Mesothelial cell of epicardium (in vitro differentiated cells): ENCODE measurements around the gene KITLG. TPM values are rescaled to one million over a fixed set of nuclear protein-coding genes. Genes with fewer than 3 reads are reported as not detected.

Experiments used
- DNase-seq, 2 experiments: peaks; one replicate each; pipeline ENCODE4 v3.0.0; 2021; ENCODE audit warnings: low spot score in 2 of 2; ENCODE audit not compliant: unreplicated experiment in 2 of 2
- H3K27ac Mint-ChIP-seq: 2 replicates; pipeline ENCODE4 v1.8.0; 2021; ENCODE audit warnings: mixed read lengths
- H3K27me3 Mint-ChIP-seq: 2 replicates; pipeline ENCODE4 v1.8.0; 2021; ENCODE audit warnings: low read depth, mixed read lengths
- H3K36me3 Mint-ChIP-seq: 2 replicates; pipeline ENCODE4 v1.8.0; 2021; ENCODE audit warnings: mixed read lengths
- H3K4me1 Mint-ChIP-seq: 2 replicates; pipeline ENCODE4 v1.8.0; 2021; ENCODE audit warnings: mixed read lengths
- H3K4me3 Mint-ChIP-seq: 2 replicates; pipeline ENCODE4 v1.8.0; 2021; ENCODE audit warnings: mild to moderate bottlenecking, moderate library complexity, mixed read lengths
- H3K9me3 Mint-ChIP-seq: 2 replicates; pipeline ENCODE4 v1.8.0; 2021; ENCODE audit warnings: mixed read lengths
- total RNA-seq: library from RNA; stranded (reverse); gene quantifications from 3 replicates; pipeline ENCODE4 v1.2.1, GENCODE V29; 2021
- TF ChIP-seq, protein P1 (sequence below): fragments of 200-600 bp; sonication (generic); IDR thresholded peaks from one replicate; pipeline ENCODE4 v1.5.0; 2021; ENCODE audit warnings: antibody characterized with exemption; ENCODE audit not compliant: unreplicated experiment

The KITLG gene
- total RNA-seq, 1 donor from 2014 or later = 13.9 TPM

DNA sequence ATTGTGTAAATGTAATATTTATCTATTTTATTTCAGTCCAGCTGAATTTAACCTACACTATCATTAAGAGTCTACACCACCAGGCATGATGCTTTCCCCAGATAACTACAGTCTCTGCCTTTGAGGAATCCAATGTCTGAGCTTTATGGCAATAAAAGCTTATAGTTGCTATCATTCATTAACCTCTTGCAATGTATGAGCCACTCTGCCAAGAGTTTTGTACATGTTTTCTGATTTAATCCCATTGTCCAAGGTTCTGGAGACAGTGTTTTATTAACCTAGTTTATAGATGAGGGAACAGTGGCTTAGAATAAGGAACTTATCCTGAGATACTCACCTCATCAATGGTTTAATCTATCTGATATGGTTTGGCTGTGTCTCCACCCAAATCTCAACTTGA is 17.1 kb upstream of the KITLG start:
- Mint-ChIP-seq H3K4me1 (no peaks in the 10 kb centered on the region), H3K36me3 (no peaks in the 10 kb centered on the region), H3K27ac (no peak overlapping the region), H3K4me3 (no peak overlapping the region), H3K9me3 (peaks cover 10% of the 10 kb centered on the region), H3K27me3 (no peaks in the 10 kb centered on the region)
- TF ChIP-seq, protein P1, sequence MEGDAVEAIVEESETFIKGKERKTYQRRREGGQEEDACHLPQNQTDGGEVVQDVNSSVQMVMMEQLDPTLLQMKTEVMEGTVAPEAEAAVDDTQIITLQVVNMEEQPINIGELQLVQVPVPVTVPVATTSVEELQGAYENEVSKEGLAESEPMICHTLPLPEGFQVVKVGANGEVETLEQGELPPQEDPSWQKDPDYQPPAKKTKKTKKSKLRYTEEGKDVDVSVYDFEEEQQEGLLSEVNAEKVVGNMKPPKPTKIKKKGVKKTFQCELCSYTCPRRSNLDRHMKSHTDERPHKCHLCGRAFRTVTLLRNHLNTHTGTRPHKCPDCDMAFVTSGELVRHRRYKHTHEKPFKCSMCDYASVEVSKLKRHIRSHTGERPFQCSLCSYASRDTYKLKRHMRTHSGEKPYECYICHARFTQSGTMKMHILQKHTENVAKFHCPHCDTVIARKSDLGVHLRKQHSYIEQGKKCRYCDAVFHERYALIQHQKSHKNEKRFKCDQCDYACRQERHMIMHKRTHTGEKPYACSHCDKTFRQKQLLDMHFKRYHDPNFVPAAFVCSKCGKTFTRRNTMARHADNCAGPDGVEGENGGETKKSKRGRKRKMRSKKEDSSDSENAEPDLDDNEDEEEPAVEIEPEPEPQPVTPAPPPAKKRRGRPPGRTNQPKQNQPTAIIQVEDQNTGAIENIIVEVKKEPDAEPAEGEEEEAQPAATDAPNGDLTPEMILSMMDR = no peak
- DNase-seq = no peak

DNA sequence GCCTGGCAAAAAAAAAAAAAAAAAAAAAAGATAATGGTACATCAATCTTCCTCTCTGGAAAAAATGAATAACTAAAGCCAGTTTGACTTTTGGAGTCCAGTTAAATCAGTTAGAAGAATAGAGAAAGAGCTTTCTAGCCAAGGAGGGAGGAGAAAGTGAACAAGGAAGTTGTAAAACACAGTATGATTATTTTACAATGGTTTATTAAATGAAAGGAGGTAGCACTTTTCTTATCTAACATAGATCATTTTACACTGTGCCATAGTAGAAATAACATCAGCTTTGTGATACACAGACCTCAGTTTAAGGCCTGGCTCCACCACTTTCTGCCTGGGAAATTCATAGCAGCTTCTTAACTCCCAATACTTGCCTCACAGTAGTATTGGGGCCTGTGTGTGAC is 15.4 kb upstream of the KITLG start:
- H3K9me3 Mint-ChIP-seq = peaks cover 5% of the 10 kb centered on the region
- H3K36me3 Mint-ChIP-seq = no peaks in the 10 kb centered on the region
- H3K27me3 Mint-ChIP-seq = no peaks in the 10 kb centered on the region
- no peaks in the 10 kb centered on the region for H3K4me1 Mint-ChIP-seq
- H3K27ac Mint-ChIP-seq = no peak overlapping the region
- H3K4me3 Mint-ChIP-seq = no peak overlapping the region
- TF ChIP-seq, protein P1 = no peak
- no peak for DNase-seq

DNA sequence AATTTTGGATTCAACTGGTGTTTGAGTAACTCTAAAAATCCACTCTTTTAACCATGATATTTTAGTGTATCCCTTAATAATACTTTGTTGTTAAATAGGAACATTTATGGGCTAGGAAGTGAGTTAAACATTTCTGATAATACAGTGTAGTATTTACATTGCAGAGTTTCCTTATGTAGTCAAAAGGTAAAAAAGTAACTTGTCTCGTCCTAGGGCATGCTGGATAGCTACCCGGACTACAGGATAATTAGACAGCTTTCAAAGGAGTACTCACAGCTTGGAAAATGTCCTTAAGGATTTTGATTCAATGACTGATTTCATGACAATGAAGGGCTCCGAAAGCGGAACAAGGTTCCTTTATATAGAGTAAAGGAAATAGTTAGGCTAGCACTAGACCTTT is 14.5 kb upstream of the KITLG start:
- DNase-seq = no peak
- Mint-ChIP-seq H3K4me3 (no peak overlapping the region), H3K36me3 (no peaks in the 10 kb centered on the region), H3K9me3 (peaks cover under 1% of the 10 kb centered on the region), H3K27me3 (no peaks in the 10 kb centered on the region), H3K27ac (no peak overlapping the region), H3K4me1 (no peaks in the 10 kb centered on the region)
- TF ChIP-seq, protein P1 = no peak

DNA sequence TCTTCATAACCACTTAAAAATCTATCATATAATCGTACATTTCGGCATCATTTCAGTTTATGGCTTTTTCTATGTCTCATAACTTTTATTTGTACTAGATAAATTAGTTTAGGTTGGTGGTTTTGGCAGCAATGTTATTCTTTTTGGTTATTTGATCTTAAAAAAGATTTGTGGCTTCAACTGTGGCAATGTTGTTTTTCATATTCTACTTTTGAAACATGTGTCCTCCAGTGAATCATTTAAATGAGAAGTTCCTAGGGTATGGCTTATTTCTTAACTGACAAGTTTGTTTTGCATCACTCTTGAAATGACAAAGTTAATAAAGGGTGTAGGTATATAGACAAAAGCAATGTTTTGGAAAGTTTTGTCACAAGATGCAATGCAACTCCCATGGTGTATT is 11.1 kb upstream of the KITLG start:
- Mint-ChIP-seq H3K27ac (no peak overlapping the region), H3K4me3 (no peak overlapping the region), H3K36me3 (peaks cover 6% of the 10 kb centered on the region), H3K27me3 (no peaks in the 10 kb centered on the region), H3K9me3 (peaks cover 14% of the 10 kb centered on the region), H3K4me1 (no peaks in the 10 kb centered on the region)
- DNase-seq = no peak
- TF ChIP-seq, protein P1 = no peak

DNA sequence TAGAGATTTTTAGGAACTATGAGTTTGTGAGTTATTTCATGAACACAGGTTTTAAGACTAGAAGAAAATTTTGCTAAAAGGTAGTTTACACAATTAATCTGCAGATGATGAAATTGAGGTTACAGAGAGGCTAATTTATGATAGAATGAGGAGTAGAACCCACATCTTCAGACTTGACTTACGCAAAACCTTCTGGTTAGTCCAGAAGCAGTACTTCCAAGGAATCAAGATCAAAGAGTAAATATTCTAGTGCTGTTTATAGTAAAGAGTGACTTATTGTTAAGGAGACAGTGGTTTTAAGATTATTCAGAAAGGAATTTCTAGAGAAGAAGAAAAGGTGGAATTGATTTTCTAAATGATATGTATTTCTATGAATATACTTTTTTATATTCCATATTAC is 10.6 kb upstream of the KITLG start:
- Mint-ChIP-seq H3K9me3 (peaks cover 19% of the 10 kb centered on the region), H3K4me1 (no peaks in the 10 kb centered on the region), H3K27me3 (no peaks in the 10 kb centered on the region), H3K27ac (no peak overlapping the region), H3K4me3 (no peak overlapping the region), H3K36me3 (peaks cover 11% of the 10 kb centered on the region)
- no peak for DNase-seq
- TF ChIP-seq, protein P1 = no peak

DNA sequence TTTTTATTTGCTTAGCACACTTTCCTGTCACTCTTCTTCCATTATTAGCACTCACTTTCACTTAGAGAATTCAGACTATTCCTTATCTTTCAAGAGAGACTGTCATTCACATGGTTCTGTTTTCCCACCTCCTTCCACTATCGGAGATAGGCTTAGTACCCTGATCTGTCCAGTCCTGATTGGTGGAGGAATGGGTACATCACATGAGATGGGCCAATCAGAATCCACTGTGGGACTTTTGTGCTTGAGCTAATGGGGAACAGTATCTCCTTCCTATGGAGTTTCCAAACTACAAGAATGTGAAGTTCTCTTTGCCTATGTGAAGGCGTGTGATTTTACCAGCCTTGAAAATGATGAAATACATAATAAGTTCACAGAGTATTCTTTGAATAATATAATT is 4.8 kb upstream of the KITLG start:
- Mint-ChIP-seq H3K4me3 (no peak overlapping the region), H3K4me1 (peaks cover 4% of the 10 kb centered on the region), H3K27ac (no peak overlapping the region), H3K27me3 (no peaks in the 10 kb centered on the region), H3K36me3 (peaks cover 20% of the 10 kb centered on the region), H3K9me3 (peaks cover 29% of the 10 kb centered on the region)
- TF ChIP-seq, protein P1 = no peak
- no peak for DNase-seq
